ENCODE data around the gene TNS2.

GRCh38 chr12:53063708-53064612 is 14.1 kb downstream of the TNS2 start:
- no peak for TF ChIP-seq RCOR1 (IDR thresholded peaks at IDR 0.05; ENCODE audit: low read length)
- TF ChIP-seq POLR2AphosphoS5 (IDR thresholded peaks at IDR 0.05; ENCODE audit: low read depth, low read length), result no peak
- TF ChIP-seq RFX5 (IDR thresholded peaks at IDR 0.05; ENCODE audit: low read length), result no peak
- TF ChIP-seq, protein P1, sequence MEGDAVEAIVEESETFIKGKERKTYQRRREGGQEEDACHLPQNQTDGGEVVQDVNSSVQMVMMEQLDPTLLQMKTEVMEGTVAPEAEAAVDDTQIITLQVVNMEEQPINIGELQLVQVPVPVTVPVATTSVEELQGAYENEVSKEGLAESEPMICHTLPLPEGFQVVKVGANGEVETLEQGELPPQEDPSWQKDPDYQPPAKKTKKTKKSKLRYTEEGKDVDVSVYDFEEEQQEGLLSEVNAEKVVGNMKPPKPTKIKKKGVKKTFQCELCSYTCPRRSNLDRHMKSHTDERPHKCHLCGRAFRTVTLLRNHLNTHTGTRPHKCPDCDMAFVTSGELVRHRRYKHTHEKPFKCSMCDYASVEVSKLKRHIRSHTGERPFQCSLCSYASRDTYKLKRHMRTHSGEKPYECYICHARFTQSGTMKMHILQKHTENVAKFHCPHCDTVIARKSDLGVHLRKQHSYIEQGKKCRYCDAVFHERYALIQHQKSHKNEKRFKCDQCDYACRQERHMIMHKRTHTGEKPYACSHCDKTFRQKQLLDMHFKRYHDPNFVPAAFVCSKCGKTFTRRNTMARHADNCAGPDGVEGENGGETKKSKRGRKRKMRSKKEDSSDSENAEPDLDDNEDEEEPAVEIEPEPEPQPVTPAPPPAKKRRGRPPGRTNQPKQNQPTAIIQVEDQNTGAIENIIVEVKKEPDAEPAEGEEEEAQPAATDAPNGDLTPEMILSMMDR (IDR thresholded peaks at IDR 0.05), result no peak
- no peak for TF ChIP-seq NRF1 (IDR thresholded peaks at IDR 0.05; ENCODE audit: low read depth, low read length)
- no peak for TF ChIP-seq EP300 (IDR thresholded peaks at IDR 0.05; ENCODE audit: borderline replicate concordance in 1 of 2, low read depth in 1 of 2, low read length in 1 of 2)
- no peak for TF ChIP-seq FOXM1 (IDR thresholded peaks at IDR 0.05; ENCODE audit: low read depth)
- TF ChIP-seq YY1 (IDR thresholded peaks at IDR 0.05; ENCODE audit: low read depth), result no peak
- TF ChIP-seq TCF12 (IDR thresholded peaks at IDR 0.05), result peak; percentile 24; the same call in 1 of the 2 replicates
- no peak for TF ChIP-seq MXI1 (IDR thresholded peaks at IDR 0.05; ENCODE audit: low read depth, low read length)
- TF ChIP-seq, protein P2, sequence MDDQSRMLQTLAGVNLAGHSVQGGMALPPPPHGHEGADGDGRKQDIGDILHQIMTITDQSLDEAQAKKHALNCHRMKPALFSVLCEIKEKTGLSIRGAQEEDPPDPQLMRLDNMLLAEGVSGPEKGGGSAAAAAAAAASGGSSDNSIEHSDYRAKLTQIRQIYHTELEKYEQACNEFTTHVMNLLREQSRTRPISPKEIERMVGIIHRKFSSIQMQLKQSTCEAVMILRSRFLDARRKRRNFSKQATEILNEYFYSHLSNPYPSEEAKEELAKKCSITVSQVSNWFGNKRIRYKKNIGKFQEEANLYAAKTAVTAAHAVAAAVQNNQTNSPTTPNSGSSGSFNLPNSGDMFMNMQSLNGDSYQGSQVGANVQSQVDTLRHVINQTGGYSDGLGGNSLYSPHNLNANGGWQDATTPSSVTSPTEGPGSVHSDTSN (IDR thresholded peaks at IDR 0.05), result no peak
- no peak for TF ChIP-seq TAF1 (IDR thresholded peaks at IDR 0.05; ENCODE audit: borderline replicate concordance, low read depth, low read length)
- no peak for TF ChIP-seq RAD21 (IDR thresholded peaks at IDR 0.05; ENCODE audit: low read length)

Measured in SK-N-SH (cell line).